ENCODE data around the gene MACROH2A2.

Gene MACROH2A2

DNA sequence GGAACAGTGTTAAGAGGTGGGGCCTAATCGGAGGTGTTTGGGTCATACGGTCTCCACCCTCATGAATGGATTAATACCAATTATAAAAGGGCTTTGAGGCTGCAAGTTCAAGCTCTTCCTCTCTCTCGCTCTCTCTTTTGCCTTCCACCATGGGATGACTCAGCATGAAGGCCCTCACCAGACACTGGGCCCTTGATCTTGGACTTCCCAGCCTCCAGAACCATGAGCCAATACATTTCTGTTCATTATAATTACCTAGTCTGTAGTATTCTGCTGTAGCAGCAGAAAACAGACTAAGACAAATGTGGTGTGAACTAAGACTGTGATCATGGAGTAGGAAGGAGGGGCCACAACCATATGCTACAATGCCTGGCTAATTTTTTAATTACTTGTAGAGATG lies 72.3 kb downstream of the MACROH2A2 start:
- H3K27ac ChIP-seq = no peak overlapping the region
- H3K36me3 ChIP-seq = no peaks in the 10 kb centered on the region
- TF ChIP-seq, protein P1, sequence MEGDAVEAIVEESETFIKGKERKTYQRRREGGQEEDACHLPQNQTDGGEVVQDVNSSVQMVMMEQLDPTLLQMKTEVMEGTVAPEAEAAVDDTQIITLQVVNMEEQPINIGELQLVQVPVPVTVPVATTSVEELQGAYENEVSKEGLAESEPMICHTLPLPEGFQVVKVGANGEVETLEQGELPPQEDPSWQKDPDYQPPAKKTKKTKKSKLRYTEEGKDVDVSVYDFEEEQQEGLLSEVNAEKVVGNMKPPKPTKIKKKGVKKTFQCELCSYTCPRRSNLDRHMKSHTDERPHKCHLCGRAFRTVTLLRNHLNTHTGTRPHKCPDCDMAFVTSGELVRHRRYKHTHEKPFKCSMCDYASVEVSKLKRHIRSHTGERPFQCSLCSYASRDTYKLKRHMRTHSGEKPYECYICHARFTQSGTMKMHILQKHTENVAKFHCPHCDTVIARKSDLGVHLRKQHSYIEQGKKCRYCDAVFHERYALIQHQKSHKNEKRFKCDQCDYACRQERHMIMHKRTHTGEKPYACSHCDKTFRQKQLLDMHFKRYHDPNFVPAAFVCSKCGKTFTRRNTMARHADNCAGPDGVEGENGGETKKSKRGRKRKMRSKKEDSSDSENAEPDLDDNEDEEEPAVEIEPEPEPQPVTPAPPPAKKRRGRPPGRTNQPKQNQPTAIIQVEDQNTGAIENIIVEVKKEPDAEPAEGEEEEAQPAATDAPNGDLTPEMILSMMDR (IDR thresholded peaks at IDR 0.05) = no peak
- no peak overlapping the region for H3K4me3 ChIP-seq (ENCODE audit: low read depth in 1 of 2, low read length in 1 of 2)
- no peaks in the 10 kb centered on the region for H3K27me3 ChIP-seq
- no peaks in the 10 kb centered on the region for H3K4me1 ChIP-seq (ENCODE audit: control insufficient read depth in 1 of 2, insufficient read depth in 1 of 2, low read depth in 1 of 2, low read length in 1 of 2)
- H3K9me3 ChIP-seq = no peaks in the 10 kb centered on the region

DNA sequence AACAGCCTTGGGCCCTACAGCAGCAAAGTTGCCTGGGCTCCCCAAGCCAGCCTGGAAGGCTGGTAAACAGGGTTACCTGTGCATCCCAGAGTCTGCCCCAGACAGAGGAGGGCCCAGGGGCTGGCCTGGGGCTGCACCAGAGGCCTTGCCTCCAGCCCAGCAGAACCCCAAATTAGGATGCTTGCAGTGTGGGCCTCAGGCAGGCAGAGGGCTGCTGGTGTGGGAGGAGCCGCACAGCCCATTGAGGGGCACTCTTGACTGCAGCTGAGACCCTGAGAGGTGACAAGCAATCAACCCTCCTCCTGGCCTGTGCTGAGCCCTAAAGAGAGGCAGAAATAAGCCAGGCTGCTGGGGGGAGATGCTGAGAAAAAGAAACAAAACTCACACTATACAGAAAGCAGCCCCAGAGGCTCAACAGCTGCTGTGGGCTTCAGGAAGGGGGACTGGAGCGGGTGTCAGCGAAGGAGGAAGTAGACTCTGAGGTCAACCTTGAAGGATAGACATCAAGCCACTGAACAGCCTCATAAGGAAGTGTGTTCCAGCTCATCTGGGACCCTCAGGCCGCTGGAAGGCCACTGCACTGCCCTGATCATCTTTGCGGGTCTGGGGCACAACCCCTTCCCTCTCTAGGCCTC lies 73.4 kb downstream of the MACROH2A2 start:
- H3K36me3 ChIP-seq = no peaks in the 10 kb centered on the region
- no peaks in the 10 kb centered on the region for H3K4me1 ChIP-seq (ENCODE audit: control insufficient read depth in 1 of 2, insufficient read depth in 1 of 2, low read depth in 1 of 2, low read length in 1 of 2)
- no peak overlapping the region for H3K27ac ChIP-seq
- H3K4me3 ChIP-seq (ENCODE audit: low read depth in 1 of 2, low read length in 1 of 2) = no peak overlapping the region
- no peaks in the 10 kb centered on the region for H3K9me3 ChIP-seq
- TF ChIP-seq, protein P1 (IDR thresholded peaks at IDR 0.05) = no peak
- H3K27me3 ChIP-seq = peaks cover 9% of the 10 kb centered on the region

DNA sequence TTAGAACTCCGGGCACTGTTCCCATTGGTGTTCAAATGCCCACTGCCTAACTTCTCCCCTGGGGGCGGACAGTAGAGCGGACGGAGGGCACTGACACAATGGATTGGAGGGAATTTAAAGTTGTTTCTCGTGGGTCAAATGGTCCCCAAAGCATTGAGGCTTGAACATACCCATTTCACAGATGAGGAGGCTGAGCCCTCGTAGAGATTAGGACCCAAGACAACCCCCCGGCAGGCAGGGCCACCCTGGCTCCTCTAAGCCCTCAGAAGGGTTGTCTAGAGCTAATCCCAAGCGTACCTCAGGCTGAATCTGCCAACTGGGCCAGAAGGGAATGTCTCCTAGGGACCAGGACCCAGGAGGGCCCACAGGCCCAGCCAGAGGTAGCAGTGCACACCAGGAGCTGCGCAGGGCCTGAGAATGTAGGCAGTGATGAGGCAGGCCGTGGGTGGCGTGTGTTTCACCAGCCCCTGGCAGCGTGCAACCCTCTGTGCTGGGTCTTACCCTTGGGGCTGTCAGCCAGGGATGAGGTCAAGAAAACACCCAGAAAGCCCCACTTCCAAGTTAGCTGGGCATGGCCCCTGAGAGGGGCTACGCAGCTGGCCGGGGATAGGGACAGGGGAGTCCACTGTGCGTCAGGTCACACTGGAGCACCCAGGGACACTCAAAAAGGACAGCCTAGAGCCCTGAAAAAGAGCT lies 74.2 kb downstream of the MACROH2A2 start:
- Histone ChIP-seq H3K4me1 (ENCODE audit: control insufficient read depth in 1 of 2, insufficient read depth in 1 of 2, low read depth in 1 of 2, low read length in 1 of 2) (peaks cover under 1% of the 10 kb centered on the region in 2 experiments), H3K27ac (no peak overlapping the region), H3K36me3 (no peaks in the 10 kb centered on the region), H3K27me3 (peaks cover 17% of the 10 kb centered on the region), H3K9me3 (no peaks in the 10 kb centered on the region), H3K4me3 (ENCODE audit: low read depth in 1 of 2, low read length in 1 of 2) (no peak overlapping the region)
- TF ChIP-seq, protein P1 (IDR thresholded peaks at IDR 0.05) = no peak

DNA sequence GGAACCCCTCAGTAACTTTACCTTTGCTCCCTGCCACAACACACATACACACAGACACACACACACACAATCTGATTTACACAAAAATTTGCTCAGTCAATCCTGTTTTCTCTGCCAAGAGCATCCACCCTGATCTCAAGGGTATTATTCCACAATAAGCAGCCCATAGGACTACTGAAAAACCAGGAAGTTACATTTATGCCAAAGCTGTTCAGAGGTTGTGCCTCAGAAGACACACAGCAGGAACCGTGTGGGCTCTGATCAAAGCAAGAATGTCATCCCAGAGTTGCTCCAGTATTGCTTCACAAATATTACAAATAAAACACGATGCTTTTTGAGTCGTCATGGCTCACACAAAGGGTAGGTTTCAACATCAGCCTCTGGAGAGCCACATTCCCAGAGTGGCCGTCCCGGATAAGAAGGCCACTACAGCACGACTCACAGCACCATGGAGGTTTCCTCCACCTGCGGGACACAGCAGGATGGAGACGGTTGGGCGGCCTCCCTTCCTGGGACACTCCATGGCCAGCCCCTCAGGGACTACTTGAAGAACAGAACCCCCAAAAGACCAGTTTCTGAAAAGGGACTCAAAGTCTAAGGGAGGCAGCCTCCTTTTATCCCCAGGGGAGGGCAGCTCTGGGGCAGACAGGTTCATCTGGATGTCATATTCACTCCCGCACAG lies 78.4 kb downstream of the MACROH2A2 start:
- H3K4me1 ChIP-seq (ENCODE audit: control insufficient read depth in 1 of 2, insufficient read depth in 1 of 2, low read depth in 1 of 2, low read length in 1 of 2) = peaks cover 17 to 22% of the 10 kb centered on the region in 2 experiments
- peaks cover 34% of the 10 kb centered on the region for H3K27me3 ChIP-seq
- H3K27ac ChIP-seq = no peak overlapping the region
- TF ChIP-seq, protein P1 (IDR thresholded peaks at IDR 0.05) = no peak
- no peak overlapping the region for H3K4me3 ChIP-seq (ENCODE audit: low read depth in 1 of 2, low read length in 1 of 2)
- H3K36me3 ChIP-seq = no peaks in the 10 kb centered on the region
- H3K9me3 ChIP-seq = no peaks in the 10 kb centered on the region

DNA sequence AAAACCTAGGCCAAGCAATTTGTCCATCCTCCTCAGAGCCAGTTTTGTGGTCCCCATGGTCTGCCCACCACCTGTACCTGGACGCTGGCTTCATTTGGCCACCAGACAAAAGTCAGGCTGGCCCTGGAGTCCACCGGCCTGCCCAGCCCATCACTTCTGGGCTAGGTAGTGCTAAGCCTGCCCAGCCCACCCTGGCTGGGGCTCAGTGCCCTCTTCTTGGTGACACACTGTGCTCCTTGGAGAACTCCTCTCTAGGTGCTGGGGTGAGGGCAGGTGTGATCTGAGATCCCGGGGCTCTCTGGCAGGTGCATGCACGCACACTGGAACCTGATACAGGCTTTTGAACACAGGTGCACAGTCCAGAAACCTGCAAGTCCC lies 78.9 kb downstream of the MACROH2A2 start:
- Histone ChIP-seq H3K4me3 (ENCODE audit: low read depth in 1 of 2, low read length in 1 of 2) (no peak overlapping the region), H3K27ac (no peak overlapping the region), H3K4me1 (ENCODE audit: control insufficient read depth in 1 of 2, insufficient read depth in 1 of 2, low read depth in 1 of 2, low read length in 1 of 2) (peaks cover 17 to 22% of the 10 kb centered on the region in 2 experiments), H3K36me3 (no peaks in the 10 kb centered on the region), H3K9me3 (no peaks in the 10 kb centered on the region), H3K27me3 (peaks cover 34% of the 10 kb centered on the region)
- TF ChIP-seq, protein P1 (IDR thresholded peaks at IDR 0.05) = no peak

Data from neutrophil (primary cell).